ENCODE results near the gene GTF3C6.

GTF3C6 gene

GRCh38 chr6:110958329-110959192, at the start of gene GTF3C6:
TSS of gene GTF3C6 (plus strand) at chr6:110958706. CDS start at chr6:110958770, 64 bp downstream.
- H4K20me1 ChIP-seq (ENCODE audit: insufficient read depth, low read length), result no peaks in the 10 kb centered on the region
- H3K9ac ChIP-seq (ENCODE audit: low read length), result peak within 1 kb of the TSS; percentile 78
- no peaks in the 10 kb centered on the region for H3K27me3 ChIP-seq (replicated peaks; ENCODE audit: insufficient read depth, low read length)
- peaks cover 3% of the 10 kb centered on the region; the same call in 1 of the 2 replicates for H3K79me2 ChIP-seq (ENCODE audit: low read length)
- H3K9me2 ChIP-seq (replicated peaks; ENCODE audit: insufficient read depth, low read length), result no peaks in the 10 kb centered on the region
- H3K36me3 ChIP-seq (replicated peaks; ENCODE audit: insufficient read depth, low read length), result no peaks in the 10 kb centered on the region
- no peaks in the 10 kb centered on the region for H3K9me3 ChIP-seq (replicated peaks; ENCODE audit: insufficient read depth, low read length)
- peak within 1 kb of the TSS; percentile 93 for H3K4me3 ChIP-seq (ENCODE audit: low read length)
- peak; percentile 86 for DNase-seq
- H3F3A ChIP-seq (ENCODE audit: insufficient read depth, low read length), result no peaks in the 10 kb centered on the region
- peak within 1 kb of the TSS; percentile 99 for H2AFZ ChIP-seq (ENCODE audit: low read length)
- peak within 1 kb of the TSS; percentile 52; the same call in 1 of the 2 replicates for H3K27ac ChIP-seq (ENCODE audit: low read length)
- H3K4me2 ChIP-seq (ENCODE audit: low read depth, low read length), result peak within 1 kb of the TSS; percentile 82
- TF ChIP-seq CTCF (IDR thresholded peaks at IDR 0.05; ENCODE audit: low read length) (no peak), EZH2 (optimal IDR thresholded peaks at IDR 0.05; ENCODE audit: low read depth, low read length) (no peak), EZH2phosphoT487 (IDR thresholded peaks at IDR 0.05; ENCODE audit: low read length) (no peak)
- H3K4me1 ChIP-seq (ENCODE audit: low read length), result no peaks in the 10 kb centered on the region

GRCh38 chr6:110930781-110931180, 27.7 kb upstream of the GTF3C6 start:
- no peak overlapping the region for H2AFZ ChIP-seq (ENCODE audit: low read length)
- no peaks in the 10 kb centered on the region for H4K20me1 ChIP-seq (ENCODE audit: insufficient read depth, low read length)
- no peak overlapping the region for H3K27ac ChIP-seq (ENCODE audit: low read length)
- TF ChIP-seq EZH2phosphoT487 (IDR thresholded peaks at IDR 0.05; ENCODE audit: low read length), result no peak
- TF ChIP-seq CTCF (IDR thresholded peaks at IDR 0.05; ENCODE audit: low read length), result no peak
- no peak for TF ChIP-seq EZH2 (optimal IDR thresholded peaks at IDR 0.05; ENCODE audit: low read depth, low read length)
- H3K79me2 ChIP-seq (ENCODE audit: low read length), result no peaks in the 10 kb centered on the region
- H3K27me3 ChIP-seq (replicated peaks; ENCODE audit: insufficient read depth, low read length), result no peaks in the 10 kb centered on the region
- H3K36me3 ChIP-seq (replicated peaks; ENCODE audit: insufficient read depth, low read length), result no peaks in the 10 kb centered on the region
- no peaks in the 10 kb centered on the region for H3K9me2 ChIP-seq (replicated peaks; ENCODE audit: insufficient read depth, low read length)
- no peaks in the 10 kb centered on the region for H3K9me3 ChIP-seq (replicated peaks; ENCODE audit: insufficient read depth, low read length)
- no peaks in the 10 kb centered on the region for H3K4me1 ChIP-seq (ENCODE audit: low read length)
- H3K4me2 ChIP-seq (ENCODE audit: low read depth, low read length), result no peak overlapping the region
- H3K4me3 ChIP-seq (ENCODE audit: low read length), result no peak overlapping the region
- no peak overlapping the region for H3K9ac ChIP-seq (ENCODE audit: low read length)
- H3F3A ChIP-seq (ENCODE audit: insufficient read depth, low read length), result no peaks in the 10 kb centered on the region
- DNase-seq, result no peak

GRCh38 chr6:110933912-110934311, 24.6 kb upstream of the GTF3C6 start:
- H3K9me3 ChIP-seq (replicated peaks; ENCODE audit: insufficient read depth, low read length), result no peaks in the 10 kb centered on the region
- H4K20me1 ChIP-seq (ENCODE audit: insufficient read depth, low read length), result no peaks in the 10 kb centered on the region
- H3K4me2 ChIP-seq (ENCODE audit: low read depth, low read length), result no peak overlapping the region
- DNase-seq, result no peak
- TF ChIP-seq EZH2phosphoT487 (IDR thresholded peaks at IDR 0.05; ENCODE audit: low read length) (no peak), EZH2 (optimal IDR thresholded peaks at IDR 0.05; ENCODE audit: low read depth, low read length) (no peak), CTCF (IDR thresholded peaks at IDR 0.05; ENCODE audit: low read length) (no peak)
- H3K36me3 ChIP-seq (replicated peaks; ENCODE audit: insufficient read depth, low read length), result no peaks in the 10 kb centered on the region
- no peak overlapping the region for H2AFZ ChIP-seq (ENCODE audit: low read length)
- no peak overlapping the region for H3K9ac ChIP-seq (ENCODE audit: low read length)
- H3K27ac ChIP-seq (ENCODE audit: low read length), result no peak overlapping the region
- H3K9me2 ChIP-seq (replicated peaks; ENCODE audit: insufficient read depth, low read length), result no peaks in the 10 kb centered on the region
- no peaks in the 10 kb centered on the region for H3K79me2 ChIP-seq (ENCODE audit: low read length)
- H3K4me3 ChIP-seq (ENCODE audit: low read length), result no peak overlapping the region
- no peaks in the 10 kb centered on the region for H3K27me3 ChIP-seq (replicated peaks; ENCODE audit: insufficient read depth, low read length)
- no peaks in the 10 kb centered on the region for H3F3A ChIP-seq (ENCODE audit: insufficient read depth, low read length)
- no peaks in the 10 kb centered on the region for H3K4me1 ChIP-seq (ENCODE audit: low read length)
